GM12875 (cell line): ENCODE measurements around the gene CSNK1G2.

Source experiments
- H3K4me3 ChIP-seq: one replicate; pipeline ENCODE4 v1.5.1; 2011; ENCODE audit warnings: low read depth, low read length, control low read depth
- CTCF ChIP-seq: IDR thresholded peaks from 2 replicates; pipeline ENCODE4 v1.5.1; 2011; ENCODE audit warnings: low read depth, mild to moderate bottlenecking, control low read depth, inconsistent platforms, low read length, moderate library complexity, borderline replicate concordance; ENCODE audit not compliant: insufficient read depth

CSNK1G2 gene

GRCh38 chr19:1961000-1961883 lies 20.3 kb downstream of the CSNK1G2 start:
- no peak for TF ChIP-seq CTCF

GRCh38 chr19:1962674-1963073 lies 21.7 kb downstream of the CSNK1G2 start:
- no peak overlapping the region for H3K4me3 ChIP-seq
- TF ChIP-seq CTCF: no peak

More at GRCh38 chr19:1961000-1961883, 20.3 kb downstream of the CSNK1G2 start:
- no peak overlapping the region for H3K4me3 ChIP-seq

GRCh38 chr19:1967087-1967608 lies 26.2 kb downstream of the CSNK1G2 start:
- TF ChIP-seq CTCF: no peak

GRCh38 chr19:1968279-1969175 lies 27.6 kb downstream of the CSNK1G2 start:
- no peak overlapping the region for H3K4me3 ChIP-seq
- no peak for TF ChIP-seq CTCF

More at GRCh38 chr19:1967087-1967608, 26.2 kb downstream of the CSNK1G2 start:
- no peak overlapping the region for H3K4me3 ChIP-seq

GRCh38 chr19:1969176-1970002 lies 28.4 kb downstream of the CSNK1G2 start:
- TF ChIP-seq CTCF: no peak
- H3K4me3 ChIP-seq: no peak overlapping the region

- TF ChIP-seq CTCF: no peak
- H3K4me3 ChIP-seq: no peak overlapping the region
Observed at GRCh38 chr19:1970003-1970805, 29.2 kb downstream of the CSNK1G2 start.
